Peyer's patch (tissue), 4 donors: ENCODE data around the gene RPLP2.

ENCODE experiments used
- POLR2A ChIP-seq, 2 donors: fragments of 450-650 bp; IDR thresholded peaks; one replicate each; pipeline ENCODE4 v1.5.1; 2017; ENCODE audit warnings: antibody characterized with exemption in 2 of 2, mild to moderate bottlenecking in 2 of 2, moderate library complexity in 2 of 2
- TF ChIP-seq, protein P1 (sequence below), 6 experiments: fragments of 450-650 bp in 4 of 6; fragments of 200-600 bp in 2 of 6; sonication (generic) in 1 of 6; IDR thresholded peaks; one replicate each; pipeline ENCODE4 v1.5.1; 2017 to 2019; ENCODE audit warnings: antibody characterized with exemption in 6 of 6, mild to moderate bottlenecking in 3 of 6, moderate library complexity in 1 of 6

DNA sequence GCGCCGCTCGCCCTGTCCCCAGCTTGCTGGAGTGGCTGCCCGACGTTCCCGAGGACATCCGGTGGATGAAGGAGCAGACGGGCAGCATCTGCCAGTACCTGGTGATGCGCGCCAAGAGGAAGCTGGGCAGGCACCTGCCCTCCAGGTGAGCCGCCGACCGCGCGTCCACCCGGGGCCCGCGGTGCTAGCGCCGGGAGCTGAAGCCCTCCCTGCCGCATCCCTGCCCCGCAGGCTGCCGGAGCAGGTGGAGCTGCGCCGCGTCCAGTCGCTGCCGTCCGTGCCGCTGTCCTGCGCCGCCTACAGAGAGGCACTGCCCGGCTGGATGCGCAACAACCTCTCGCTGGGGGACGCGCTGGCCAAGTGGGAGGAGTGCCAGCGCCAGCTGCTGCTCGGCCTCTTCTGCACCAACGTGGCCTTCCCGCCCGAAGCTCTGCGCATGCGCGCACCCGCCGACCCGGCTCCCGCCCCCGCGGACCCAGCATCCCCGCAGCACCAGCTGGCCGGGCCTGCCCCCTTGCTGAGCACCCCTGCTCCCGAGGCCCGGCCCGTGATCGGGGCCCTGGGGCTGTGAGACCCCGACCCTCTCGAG is 14.6 kb downstream of the RPLP2 start:
- TF ChIP-seq, protein P1, sequence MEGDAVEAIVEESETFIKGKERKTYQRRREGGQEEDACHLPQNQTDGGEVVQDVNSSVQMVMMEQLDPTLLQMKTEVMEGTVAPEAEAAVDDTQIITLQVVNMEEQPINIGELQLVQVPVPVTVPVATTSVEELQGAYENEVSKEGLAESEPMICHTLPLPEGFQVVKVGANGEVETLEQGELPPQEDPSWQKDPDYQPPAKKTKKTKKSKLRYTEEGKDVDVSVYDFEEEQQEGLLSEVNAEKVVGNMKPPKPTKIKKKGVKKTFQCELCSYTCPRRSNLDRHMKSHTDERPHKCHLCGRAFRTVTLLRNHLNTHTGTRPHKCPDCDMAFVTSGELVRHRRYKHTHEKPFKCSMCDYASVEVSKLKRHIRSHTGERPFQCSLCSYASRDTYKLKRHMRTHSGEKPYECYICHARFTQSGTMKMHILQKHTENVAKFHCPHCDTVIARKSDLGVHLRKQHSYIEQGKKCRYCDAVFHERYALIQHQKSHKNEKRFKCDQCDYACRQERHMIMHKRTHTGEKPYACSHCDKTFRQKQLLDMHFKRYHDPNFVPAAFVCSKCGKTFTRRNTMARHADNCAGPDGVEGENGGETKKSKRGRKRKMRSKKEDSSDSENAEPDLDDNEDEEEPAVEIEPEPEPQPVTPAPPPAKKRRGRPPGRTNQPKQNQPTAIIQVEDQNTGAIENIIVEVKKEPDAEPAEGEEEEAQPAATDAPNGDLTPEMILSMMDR (IDR thresholded peaks at IDR 0.05), result no peak
- no peak for TF ChIP-seq POLR2A (IDR thresholded peaks at IDR 0.05)
